NCI-H2081 (cell line): ENCODE measurements around the gene PRUNE2.

Source experiments
- DNase-seq, 2 experiments: peaks; one replicate each; lab custom pipeline; 2025; lab: John Stamatoyannopoulos, UW

Gene PRUNE2

DNA sequence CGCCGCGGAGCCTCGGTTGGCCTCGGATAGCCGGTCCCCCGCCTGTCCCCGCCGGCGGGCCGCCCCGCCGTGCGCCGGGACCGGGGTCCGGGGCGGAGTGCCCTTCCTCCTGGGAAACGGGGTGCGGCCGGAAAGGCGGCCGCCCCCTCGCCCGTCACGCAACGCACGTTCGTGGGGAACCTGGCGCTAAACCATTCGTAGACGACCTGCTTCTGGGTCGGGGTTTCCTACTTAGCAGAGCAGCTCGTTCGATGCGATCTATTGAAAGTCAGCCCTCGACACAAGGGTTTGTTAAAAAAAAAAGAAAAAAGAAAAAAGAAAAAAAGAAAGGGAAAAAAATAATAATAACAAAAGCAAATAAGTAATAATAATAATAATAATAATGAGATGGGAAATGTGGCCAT, 334.2 kb downstream of the PRUNE2 start:
- DNase-seq, result no peak

DNA sequence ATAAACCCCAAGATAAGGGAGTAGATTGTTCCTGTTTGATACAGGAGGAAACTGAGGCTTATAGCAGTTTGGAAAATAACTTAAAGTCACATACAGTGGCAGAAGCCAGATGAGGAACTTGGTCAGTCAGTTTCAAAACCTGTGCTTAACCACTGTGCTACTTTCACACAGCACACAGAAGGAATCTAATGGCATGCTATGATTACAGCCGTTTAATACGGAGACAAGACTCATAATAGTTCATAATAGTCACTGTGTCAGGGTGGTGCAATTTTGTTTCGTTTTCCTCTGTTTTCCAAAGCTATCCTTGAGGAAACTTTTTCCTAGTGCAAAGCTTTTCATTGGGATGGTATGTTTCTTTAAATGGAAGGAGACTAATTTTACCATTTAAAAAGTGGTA, 334.6 kb downstream of the PRUNE2 start:
- DNase-seq, result no peak

DNA sequence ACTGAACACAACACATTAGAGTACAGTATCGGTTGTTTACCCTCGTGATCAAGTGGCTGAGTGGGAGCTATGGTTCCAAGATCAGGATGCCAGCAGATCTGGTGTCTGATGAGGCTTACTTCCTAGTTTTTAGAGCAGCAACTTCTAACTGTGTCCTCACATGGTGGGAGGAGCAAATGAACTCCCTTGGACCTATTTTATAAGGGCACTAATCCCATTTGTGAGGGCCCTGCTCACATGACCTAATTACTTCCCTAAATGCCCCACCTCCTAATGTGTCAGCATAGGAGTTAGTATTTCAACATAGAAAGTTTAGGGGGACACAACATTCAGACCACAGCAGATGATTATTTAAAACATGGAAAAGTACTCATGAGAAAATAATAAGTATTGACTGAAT, 335.1 kb downstream of the PRUNE2 start:
- no peak for DNase-seq

DNA sequence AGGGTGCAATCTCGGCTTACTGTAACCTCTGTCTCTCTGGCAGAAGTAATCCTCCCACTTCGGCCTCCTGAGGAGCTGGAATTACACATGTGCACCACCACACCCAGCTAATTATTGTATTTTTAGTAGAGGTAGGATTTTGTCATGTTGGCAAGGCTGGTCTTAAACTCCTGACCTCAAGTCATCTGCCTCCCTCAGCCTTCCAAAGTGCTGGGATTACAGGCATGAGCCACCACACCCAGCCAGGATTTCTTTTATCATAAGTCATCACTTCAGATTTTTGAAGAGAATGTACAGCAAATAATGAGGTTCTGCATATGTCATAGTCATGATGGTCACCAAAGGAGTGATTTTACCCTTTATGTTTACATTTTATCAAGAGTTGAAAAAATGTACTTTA, 338.8 kb downstream of the PRUNE2 start:
- no peak for DNase-seq

DNA sequence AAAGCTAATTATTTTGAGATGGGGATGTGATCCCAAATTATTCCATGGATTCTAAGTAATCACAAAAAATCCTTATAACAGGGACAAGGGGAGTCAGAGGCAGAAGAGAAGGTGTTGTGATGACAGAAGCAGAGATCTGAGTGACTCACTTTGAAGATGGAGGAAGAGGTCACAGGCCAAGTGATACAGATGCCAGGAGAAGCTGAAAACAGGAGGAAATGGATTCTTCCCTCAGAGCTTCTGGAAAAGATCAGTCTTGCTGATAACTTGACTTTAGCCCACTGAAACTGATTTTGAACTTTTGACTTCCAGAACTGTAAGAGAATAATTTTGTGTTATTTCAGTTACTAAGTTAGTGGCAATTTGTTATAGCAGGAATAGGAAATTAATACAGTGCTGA, 341.6 kb downstream of the PRUNE2 start:
- DNase-seq, result no peak

DNA sequence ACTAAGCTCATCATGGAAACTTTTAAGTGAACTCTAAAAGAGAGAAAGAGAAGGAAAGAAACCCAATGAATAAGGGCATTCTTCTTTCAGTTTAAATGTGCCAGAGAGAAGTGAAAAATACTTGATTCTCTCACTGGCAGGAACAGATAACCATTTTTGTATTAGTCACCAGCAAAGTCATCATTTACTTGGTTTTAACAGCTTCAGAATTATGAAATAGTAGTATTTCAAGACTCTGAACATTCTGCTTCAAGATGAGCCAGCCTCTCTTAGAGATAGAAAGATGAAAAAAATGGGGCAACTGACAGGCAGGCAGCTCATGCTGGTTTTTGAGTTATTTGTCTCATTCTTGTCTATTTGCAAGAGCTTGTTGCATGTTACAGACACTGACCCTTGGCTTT, 343.4 kb downstream of the PRUNE2 start:
- no peak for DNase-seq

DNA sequence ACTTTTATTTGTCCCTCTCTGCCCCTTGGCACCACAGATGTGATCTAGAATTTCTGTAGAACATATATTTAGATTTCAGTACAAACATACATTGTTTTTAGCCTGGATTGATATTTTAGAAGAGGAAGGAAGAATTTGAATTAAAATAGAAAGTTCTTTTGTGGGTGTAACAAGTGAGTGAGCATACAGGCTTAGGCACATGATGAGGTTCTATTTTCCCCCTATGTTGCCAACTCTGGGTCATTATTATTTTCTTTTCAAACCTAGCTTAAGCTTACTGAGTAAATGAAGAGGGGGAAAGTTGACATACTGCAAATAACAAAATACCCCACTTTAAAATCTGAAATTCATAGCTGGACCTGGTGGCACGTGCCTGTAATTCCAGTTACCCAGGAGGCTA, 344.0 kb downstream of the PRUNE2 start:
- DNase-seq, result no peak
